HG02852 (cell line): ENCODE data around the gene CHN1.

Experiments
- ATAC-seq: cut with Tn5 transposase; IDR thresholded peaks from one replicate; pipeline ENCODE4 v1.9.1; 2021; ENCODE audit warnings: mild to moderate bottlenecking, moderate library complexity; ENCODE audit not compliant: unreplicated experiment

The CHN1 gene

GRCh38 chr2:174772472-174772801 is 232.7 kb downstream of the CHN1 start:
- ATAC-seq, result no peak

GRCh38 chr2:174771631-174772471 is 233.3 kb downstream of the CHN1 start:
- peak; percentile 69 for ATAC-seq

GRCh38 chr2:174771136-174771535 is 234.0 kb downstream of the CHN1 start:
- ATAC-seq, result no peak

GRCh38 chr2:174768557-174768956 is 236.6 kb downstream of the CHN1 start:
- no peak for ATAC-seq

DNA sequence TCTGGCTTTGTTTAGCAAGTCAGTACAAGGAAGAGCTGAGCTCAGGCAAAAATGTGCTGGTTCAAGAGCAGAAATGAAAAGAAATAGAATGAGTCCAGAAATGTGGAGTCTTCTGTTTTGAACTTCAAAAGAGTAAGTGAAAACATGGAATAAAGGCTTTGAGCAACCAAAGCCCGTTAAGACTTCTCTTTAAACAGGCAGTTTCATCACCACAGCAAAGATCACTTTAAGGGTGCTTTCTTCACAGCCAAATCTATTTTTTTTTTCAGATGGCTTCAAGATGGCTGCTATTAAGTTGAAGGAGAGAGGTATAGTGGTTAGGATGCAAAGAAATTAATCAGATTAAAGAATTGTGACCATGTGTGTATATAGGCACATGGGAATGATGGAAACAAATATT is 238.9 kb downstream of the CHN1 start:
- no peak for ATAC-seq

DNA sequence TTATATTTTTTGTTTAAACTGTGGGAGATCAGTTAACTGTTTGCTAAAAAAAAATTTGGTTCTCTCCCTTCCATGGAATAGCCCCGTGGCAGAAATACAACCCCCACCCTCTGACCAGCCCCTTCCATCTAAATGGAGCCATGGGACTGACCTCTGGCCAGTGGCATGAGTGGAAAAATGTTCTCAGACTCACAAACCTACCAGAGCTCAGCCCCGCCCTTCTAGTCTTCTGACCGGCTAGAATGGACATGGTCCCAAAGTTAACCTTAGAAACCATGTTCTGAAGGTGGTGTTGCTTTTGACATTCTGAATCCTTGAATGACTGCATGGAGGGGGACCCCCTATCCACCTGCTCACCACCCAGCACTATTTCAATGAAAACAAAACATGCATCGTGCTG is 239.6 kb downstream of the CHN1 start:
- no peak for ATAC-seq

DNA sequence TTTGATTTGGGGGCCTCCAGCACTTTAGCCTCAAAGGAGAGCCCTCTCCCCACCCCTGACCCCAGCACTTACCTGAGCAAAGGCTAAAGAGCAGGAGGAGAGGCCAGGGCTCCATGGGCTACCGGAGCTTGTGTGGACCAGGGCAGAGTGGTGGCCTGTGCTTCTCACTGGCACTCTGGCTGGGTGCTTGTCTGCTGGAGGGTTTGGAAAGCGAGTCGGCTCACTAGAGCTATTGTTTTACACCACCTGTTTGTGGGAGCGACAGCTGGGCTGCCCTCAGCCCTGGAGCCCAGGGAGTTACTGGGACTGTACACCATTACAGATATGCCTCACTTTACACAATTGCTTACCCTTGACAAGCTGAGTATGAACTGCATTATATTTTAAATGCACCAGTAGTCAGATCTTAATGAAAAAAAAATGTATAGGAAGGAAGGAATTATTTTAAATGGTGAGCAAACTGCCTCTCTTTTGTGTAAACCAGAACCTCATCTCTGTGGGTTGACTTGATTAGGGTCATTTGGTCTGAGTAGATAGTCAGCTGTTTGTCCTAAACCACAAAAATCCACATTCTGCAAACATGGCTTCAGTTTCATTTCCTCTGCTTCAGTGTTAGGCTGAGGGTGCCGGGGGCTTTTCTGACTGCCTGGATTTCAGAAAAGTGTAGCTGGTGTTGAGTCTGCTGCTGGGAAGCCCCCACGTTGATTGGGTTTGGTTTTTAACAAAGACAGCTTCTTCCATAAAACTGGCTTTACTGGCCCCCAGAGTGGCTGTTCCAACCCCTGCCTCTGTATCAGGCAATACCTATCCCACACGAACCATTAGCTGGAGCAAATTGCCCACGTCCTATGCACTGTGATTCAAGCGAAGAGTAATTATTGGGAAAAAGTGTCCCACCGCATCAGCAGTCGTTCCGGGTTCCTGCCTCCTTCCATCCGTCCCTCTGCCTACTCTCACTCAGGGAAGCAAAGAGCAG is 240.6 kb downstream of the CHN1 start, which contains the start of gene CHRNA1:
CHRNA1 (minus strand) TSS at position 193 of the 976 bp plus-strand sequence; CDS start at position 115, 78 bp downstream.
- ATAC-seq, result peak; percentile 83

- no peak for ATAC-seq
These were observed 241.4 kb downstream of the CHN1 start for GRCh38 chr2:174763780-174764179.

DNA sequence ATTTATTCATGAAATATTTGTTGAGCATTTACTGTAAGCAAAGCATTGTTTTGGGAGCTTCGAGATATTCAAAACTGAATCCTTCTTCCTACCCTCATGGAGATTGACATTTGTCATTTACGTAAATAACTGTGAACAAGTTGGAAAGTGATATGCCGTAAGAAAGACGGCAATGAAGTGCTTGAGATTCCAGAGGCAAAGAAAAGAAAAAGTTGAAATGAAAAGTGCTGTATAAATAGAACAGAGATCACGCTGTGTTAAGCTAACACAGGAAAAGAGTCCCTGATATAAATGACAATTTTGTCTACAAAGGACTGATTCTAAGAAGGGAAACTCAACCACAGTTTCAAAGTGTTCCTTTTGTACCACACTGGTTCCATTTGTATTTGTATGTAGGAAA is 242.7 kb downstream of the CHN1 start:
- ATAC-seq, result no peak

- no peak for ATAC-seq
These were observed 243.3 kb downstream of the CHN1 start for GRCh38 chr2:174761837-174762236.

GRCh38 chr2:174760845-174761473 is 244.2 kb downstream of the CHN1 start:
- ATAC-seq, result no peak

- ATAC-seq, result no peak
These were observed 245.7 kb downstream of the CHN1 start for GRCh38 chr2:174759381-174760065.

DNA sequence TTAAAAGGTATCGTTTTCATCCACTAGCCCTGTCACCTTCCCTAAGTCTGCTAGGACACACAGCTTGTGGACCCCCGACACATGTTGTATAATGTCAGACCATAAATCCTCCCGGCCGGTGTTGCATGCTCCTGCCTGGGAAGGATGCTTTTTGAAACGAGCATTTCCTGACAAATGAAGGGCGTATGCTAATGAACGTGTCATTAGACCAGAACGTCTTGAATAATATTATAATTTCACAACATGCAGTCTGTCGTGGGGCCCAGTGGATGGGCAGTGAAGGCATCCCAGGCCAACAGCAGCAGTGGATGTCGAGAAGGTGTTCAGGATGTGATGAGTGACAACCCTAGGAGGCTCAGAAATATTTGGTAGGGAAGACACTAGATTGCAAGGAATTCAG is 248.4 kb downstream of the CHN1 start:
- ATAC-seq, result no peak

DNA sequence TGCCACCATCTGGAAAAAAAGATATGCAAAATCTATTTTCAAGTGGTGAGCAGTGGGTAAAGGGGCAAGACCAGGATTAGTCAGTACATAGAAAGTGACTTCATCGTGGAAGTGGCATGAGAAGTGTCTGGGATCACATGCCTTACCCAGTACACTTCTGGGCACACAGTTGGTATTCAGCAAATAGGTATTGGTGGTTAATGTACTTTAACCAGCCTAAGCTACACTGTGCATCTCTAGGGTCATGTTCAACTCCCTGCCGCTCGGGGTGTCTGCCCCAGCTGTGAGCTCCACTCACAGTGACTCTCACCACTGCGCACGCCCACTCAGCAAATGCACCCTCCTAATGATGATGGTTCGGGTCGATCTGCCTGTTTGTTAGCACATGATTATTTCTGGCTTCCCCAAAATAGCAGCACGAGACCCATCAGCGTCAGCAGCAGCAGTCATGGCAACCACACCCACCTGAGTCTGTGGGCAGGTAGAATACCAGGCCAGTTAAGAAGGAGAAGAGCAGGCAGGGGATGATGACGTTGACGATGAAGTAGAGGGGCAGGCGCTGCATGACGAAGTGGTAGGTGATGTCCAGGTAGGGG is 252.0 kb downstream of the CHN1 start:
- no peak for ATAC-seq

GRCh38 chr2:174752403-174753037 is 252.7 kb downstream of the CHN1 start:
- ATAC-seq, result peak; percentile 87

DNA sequence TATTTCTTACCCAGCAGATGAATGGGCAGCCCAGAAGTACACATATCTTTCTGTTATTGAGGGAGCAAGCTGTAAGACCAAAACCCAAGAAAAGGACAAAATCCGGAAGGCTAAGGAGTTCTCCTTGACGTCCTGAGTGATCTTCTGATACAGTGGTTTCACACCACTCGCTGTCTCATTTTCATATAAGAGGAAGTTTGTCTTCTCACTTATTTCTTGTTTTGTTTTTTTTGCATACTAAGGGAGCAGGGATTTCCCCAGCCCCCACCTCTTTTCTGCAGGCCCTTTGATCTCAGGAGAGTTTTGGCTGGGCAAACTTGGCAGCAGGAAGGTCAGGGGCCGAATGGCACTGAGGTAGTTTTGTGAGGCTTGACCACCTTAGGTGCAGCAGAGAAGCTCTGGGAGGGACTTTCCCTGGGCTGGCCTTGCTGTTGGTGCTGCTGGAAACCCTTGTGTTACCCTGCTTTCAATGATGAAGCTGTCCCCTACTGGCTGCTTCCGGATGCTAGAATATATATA is 254.2 kb downstream of the CHN1 start:
- ATAC-seq, result peak; percentile 45

- no peak for ATAC-seq
These were observed 255.4 kb downstream of the CHN1 start for GRCh38 chr2:174749793-174750192.

GRCh38 chr2:174748948-174749347 is 256.2 kb downstream of the CHN1 start:
- ATAC-seq, result peak; percentile 41
